Fibroblast of villous mesenchyme (primary cell): Measurements from ENCODE around the gene SRSF1. TPM values are rescaled to one million over a fixed set of nuclear protein-coding genes. Genes with fewer than 3 reads are reported as not detected.

ENCODE experiments used
- DNase-seq: peaks from one replicate; pipeline ENCODE4 v3.0.0-alpha.2; 2010; ENCODE audit warnings: low read depth
- H3K4me3 ChIP-seq: 2 replicates; pipeline ENCODE4 v1.5.1; 2011; ENCODE audit warnings: low read depth, mild to moderate bottlenecking, low read length
- CTCF ChIP-seq: IDR thresholded peaks from 2 replicates; pipeline ENCODE4 v1.5.1; 2012; ENCODE audit warnings: low read depth, mild to moderate bottlenecking, low read length; ENCODE audit not compliant: insufficient read depth
- total RNA-seq: library from RNA; depleted of rRNA; stranded (reverse); fragments of >200 nt; gene quantifications from 2 replicates; pipeline ENCODE4 v1.2.3, GENCODE V29; 2012

The SRSF1 gene
- total RNA-seq, 1 donor: 434 TPM

GRCh38 chr17:57997085-57997809, 9.8 kb downstream of the SRSF1 start:
- DNase-seq: no peak
- H3K4me3 ChIP-seq: no peak overlapping the region
- TF ChIP-seq CTCF: no peak

- no peak overlapping the region for H3K4me3 ChIP-seq
- peak; percentile 85 for TF ChIP-seq CTCF
- peak; percentile 79 for DNase-seq
Measured at GRCh38 chr17:57995076-57995956, 11.7 kb downstream of the SRSF1 start.

GRCh38 chr17:57994436-57994835, 12.6 kb downstream of the SRSF1 start:
- DNase-seq: no peak
- TF ChIP-seq CTCF: no peak
- no peak overlapping the region for H3K4me3 ChIP-seq

GRCh38 chr17:57993471-57994365, 13.3 kb downstream of the SRSF1 start:
- TF ChIP-seq CTCF: no peak
- no peak overlapping the region for H3K4me3 ChIP-seq
- no peak for DNase-seq

GRCh38 chr17:57991537-57991936, 15.5 kb downstream of the SRSF1 start:
- H3K4me3 ChIP-seq: no peak overlapping the region
- no peak for DNase-seq
- no peak for TF ChIP-seq CTCF

- no peak for DNase-seq
- no peak overlapping the region for H3K4me3 ChIP-seq
- no peak for TF ChIP-seq CTCF
Measured at GRCh38 chr17:57990037-57990436, 17.0 kb downstream of the SRSF1 start.
